Cardiac muscle cell (in vitro differentiated cells and primary cell): ENCODE measurements around the gene LCTL. TPM values are rescaled to one million over a fixed set of nuclear protein-coding genes. Genes with fewer than 3 reads are reported as not detected.
"Not testable (repeated sequence)": the region's sequence is repeated elsewhere in the genome, so short reads cannot be mapped to it uniquely, and the experiment has no call there.

Source experiments
- DNase-seq, 2 donors: peaks; one replicate each; pipeline versions ENCODE4 v3.0.0 to v3.0.0-alpha.2; 2010 to 2017; ENCODE audit warnings: low read depth in 1 of 2, low spot score in 1 of 2
- H3K27ac ChIP-seq: fragments of 200-600 bp; sonication (generic); 2 replicates; pipeline ENCODE4 v1.5.1; 2016
- H3K27me3 ChIP-seq: fragments of 200-600 bp; sonication (generic); 2 replicates; pipeline ENCODE4 v1.6.0; 2016; ENCODE audit warnings: control low read depth
- H3K36me3 ChIP-seq: fragments of 200-600 bp; sonication (generic); 2 replicates; pipeline ENCODE4 v1.5.1; 2016; ENCODE audit warnings: control low read depth
- H3K4me1 ChIP-seq: fragments of 200-600 bp; sonication (generic); 2 replicates; pipeline ENCODE4 v1.8.1; 2017; ENCODE audit warnings: low read depth, mild to moderate bottlenecking, mixed run types
- H3K4me3 ChIP-seq: fragments of 200-600 bp; sonication (generic); 2 replicates; pipeline ENCODE4 v1.5.1; 2016; ENCODE audit warnings: mild to moderate bottlenecking
- H3K9me3 ChIP-seq: fragments of 200-600 bp; sonication (generic); 2 replicates; pipeline ENCODE4 v1.5.1; 2017; ENCODE audit warnings: low read depth, mild to moderate bottlenecking, control low read depth
- polyA plus RNA-seq: library from polyadenylated mRNA; unstranded; fragments of >200 nt; fragmentation: Nextera tagmentation; extraction: Ambion mirVana; gene quantifications from 2 replicates; pipeline ENCODE4 v1.2.1, GENCODE V29; 2016
- total RNA-seq: library from RNA; depleted of rRNA; stranded (reverse); fragments of >200 nt; gene quantifications from 2 replicates; pipeline ENCODE4 v1.2.3, GENCODE V29; 2016
- TF ChIP-seq, protein P1 (sequence below): IDR thresholded peaks from 2 replicates; pipeline ENCODE4 v1.5.1; 2012; ENCODE audit warnings: low read depth, mild to moderate bottlenecking, low read length

Gene LCTL
- total and polyA plus RNA-seq, 2 experiments from 2014 or later: 0.20 to 0.27 TPM

DNA sequence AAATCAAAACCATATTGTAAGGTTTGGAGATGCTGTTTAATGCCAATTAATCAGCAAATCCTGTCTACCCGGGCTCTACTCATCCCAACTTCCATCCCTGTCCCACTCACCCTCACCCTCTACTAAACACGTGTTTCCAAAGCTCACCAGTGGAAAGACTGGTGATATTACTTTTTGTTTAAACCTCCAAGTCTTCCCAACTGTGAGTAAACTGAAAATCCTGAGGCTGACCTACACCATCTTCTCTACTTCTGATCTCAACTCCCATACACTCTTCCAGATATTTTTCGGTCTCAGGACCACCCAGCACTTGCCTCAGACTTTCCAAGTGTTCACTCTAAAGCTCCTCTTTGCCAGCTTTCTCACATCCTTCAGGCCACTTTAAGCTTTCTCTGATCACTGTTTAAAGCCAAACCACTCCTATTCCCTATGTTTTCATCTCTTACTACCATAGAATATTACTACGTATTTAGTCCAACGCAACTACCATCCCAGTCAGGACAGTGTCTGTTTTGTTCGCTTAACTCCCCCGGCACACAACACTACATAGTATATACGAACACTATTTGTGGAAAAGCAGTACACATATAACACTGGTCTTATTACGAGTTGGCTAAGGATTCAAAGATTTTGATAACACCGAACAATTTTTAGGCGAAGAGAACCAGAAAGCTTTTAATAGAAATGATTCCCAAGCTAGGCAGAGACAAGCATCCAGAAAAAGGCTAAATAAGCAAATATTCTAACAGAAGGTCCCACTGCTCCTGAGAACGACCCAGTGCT is 61.8 kb downstream of the LCTL start:
- H3K36me3 ChIP-seq: peaks cover 43% of the 10 kb centered on the region
- TF ChIP-seq, protein P1, sequence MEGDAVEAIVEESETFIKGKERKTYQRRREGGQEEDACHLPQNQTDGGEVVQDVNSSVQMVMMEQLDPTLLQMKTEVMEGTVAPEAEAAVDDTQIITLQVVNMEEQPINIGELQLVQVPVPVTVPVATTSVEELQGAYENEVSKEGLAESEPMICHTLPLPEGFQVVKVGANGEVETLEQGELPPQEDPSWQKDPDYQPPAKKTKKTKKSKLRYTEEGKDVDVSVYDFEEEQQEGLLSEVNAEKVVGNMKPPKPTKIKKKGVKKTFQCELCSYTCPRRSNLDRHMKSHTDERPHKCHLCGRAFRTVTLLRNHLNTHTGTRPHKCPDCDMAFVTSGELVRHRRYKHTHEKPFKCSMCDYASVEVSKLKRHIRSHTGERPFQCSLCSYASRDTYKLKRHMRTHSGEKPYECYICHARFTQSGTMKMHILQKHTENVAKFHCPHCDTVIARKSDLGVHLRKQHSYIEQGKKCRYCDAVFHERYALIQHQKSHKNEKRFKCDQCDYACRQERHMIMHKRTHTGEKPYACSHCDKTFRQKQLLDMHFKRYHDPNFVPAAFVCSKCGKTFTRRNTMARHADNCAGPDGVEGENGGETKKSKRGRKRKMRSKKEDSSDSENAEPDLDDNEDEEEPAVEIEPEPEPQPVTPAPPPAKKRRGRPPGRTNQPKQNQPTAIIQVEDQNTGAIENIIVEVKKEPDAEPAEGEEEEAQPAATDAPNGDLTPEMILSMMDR: no peak

DNA sequence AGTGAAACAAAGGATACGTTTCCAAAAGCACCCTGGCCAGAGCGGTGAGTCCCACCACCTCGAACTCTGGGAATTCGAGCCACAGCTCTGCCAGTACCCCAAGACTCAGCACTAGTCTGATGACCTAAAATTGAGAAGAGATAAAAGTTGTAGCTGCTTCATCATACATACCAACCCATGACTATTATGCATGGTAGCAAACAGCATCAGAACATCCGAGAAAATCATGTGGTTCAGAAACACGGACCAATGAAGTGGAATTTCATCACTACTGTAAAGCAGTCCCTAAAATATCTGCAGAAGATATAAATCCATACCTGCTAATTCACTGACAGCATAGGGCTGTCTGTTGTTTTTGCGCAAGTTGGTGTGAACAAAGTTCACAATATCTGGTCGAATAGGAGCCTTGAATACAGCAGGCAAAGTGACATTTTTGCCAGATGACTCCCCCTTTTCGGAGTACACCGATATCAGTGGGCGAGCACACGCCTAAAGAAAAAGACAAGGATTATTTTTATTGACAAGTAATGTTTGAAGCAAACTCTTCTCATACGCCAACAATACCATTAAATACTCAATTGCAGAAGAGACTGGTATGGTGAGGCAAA is 62.7 kb downstream of the LCTL start:
- Histone ChIP-seq H3K4me1 (peaks cover 13% of the 10 kb centered on the region), H3K4me3 (peak overlapping the region; percentile 93), H3K36me3 (peaks cover 51% of the 10 kb centered on the region), H3K27ac (peak overlapping the region; percentile 21)
- H3K27me3 ChIP-seq, DNase-seq, H3K9me3 ChIP-seq: not testable (repeated sequence)

More for the DNA sequence above, 61.8 kb downstream of the LCTL start:
- no peak for DNase-seq
- Histone ChIP-seq H3K9me3 (no peaks in the 10 kb centered on the region), H3K27me3 (no peaks in the 10 kb centered on the region), H3K4me1 (peaks cover 12% of the 10 kb centered on the region), H3K4me3 (peak overlapping the region; percentile 93), H3K27ac (peak overlapping the region; percentile 95)

DNA sequence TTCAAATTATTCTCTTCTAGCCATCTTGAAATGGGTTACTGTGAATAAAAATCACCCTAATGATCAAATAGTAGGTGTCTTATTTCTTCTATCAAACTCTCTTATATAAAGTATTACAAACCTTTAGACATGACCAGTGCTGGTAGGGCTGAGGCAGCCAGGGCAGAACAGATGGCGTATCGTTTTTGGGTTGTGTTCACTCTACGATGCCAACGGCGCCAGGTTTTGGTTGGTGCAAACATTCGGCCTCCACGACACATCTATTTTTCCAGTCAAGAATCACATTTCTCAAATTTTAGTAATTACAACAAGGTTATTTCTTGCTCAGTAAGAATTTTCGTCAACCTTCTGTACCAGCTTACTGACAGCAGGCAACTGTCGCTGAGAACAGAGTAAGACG is 63.3 kb downstream of the LCTL start:
- Histone ChIP-seq H3K4me1 (peaks cover 15% of the 10 kb centered on the region), H3K36me3 (peaks cover 53% of the 10 kb centered on the region), H3K27ac (peak overlapping the region; percentile 21), H3K4me3 (peak overlapping the region; percentile 93), H3K27me3 (no peaks in the 10 kb centered on the region), H3K9me3 (no peaks in the 10 kb centered on the region)
- TF ChIP-seq, protein P1: no peak
- DNase-seq: no peak

DNA sequence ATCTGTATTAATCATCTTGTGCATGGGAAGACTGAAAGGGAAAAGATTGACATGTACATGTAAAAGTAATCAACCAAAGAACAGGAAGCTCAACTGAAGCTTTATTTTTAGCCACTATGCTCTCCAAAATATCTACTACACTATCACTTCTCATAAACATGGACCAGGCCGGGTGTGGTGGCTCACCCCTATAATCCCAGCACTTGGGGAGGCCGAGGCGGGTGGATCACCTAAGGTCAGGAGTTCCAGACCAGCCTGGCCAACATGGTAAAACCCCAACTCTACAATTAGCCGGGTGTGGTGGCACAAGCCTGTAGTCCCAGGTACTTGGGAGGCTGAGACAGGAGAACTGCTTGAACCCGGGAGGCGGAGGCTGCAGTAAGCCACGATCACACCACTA is 65.5 kb downstream of the LCTL start:
- Histone ChIP-seq H3K36me3 (peaks cover 53% of the 10 kb centered on the region), H3K27ac (peak overlapping the region; percentile 37), H3K4me1 (peaks cover 17% of the 10 kb centered on the region)
- H3K9me3 ChIP-seq, H3K4me3 ChIP-seq, H3K27me3 ChIP-seq, DNase-seq: not testable (repeated sequence)

DNA sequence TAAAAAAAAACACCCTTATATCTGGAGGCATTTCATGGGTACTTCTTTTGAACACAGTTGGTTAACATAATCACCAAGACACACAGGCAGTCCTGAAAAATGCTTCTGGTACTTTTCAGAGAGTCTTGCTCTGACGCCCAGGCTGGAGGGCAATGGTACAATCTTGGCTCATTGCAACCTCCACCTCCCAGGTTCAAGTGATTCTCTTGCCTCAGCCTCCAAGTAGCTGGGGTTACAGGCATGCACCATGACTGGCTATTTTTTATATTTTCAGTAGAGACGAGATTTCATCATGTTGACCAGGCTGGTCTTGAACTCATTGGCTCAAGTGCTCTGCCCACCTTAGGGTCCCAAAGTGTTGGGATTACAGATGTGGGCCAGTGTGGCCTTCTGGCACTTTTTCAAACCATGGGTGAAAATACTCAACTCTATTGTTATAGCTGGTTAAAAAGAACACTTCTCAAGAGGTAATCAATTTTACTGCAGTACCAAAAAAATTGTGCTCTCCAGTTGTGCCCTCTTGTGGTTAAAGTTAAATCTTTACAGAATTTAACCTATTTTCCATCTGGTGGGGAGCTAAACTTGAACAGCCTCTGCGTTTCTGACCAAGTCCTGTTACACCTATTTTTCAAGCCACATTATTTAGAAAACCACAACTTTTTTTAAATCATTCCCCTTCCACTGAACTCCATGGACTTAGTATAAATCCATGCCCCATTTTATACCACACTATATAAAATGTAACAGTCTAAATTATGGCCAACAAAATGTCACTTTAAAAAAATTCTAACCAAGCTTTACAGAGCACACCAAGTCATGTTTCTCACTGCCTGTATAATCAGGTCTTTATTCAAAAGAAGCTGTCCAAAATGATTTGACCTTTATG is 67.1 kb downstream of the LCTL start:
- Histone ChIP-seq H3K36me3 (peaks cover 63% of the 10 kb centered on the region), H3K4me3 (no peak overlapping the region), H3K4me1 (peaks cover 16% of the 10 kb centered on the region), H3K9me3 (no peaks in the 10 kb centered on the region), H3K27me3 (no peaks in the 10 kb centered on the region), H3K27ac (peak overlapping the region; percentile 92)
- TF ChIP-seq, protein P1: peak; percentile 37
- DNase-seq: peak; percentile 22 to 59

Other genes starting within 250 kb of the LCTL start
- gene TIPIN, start 209.3 kb downstream of the LCTL start, total RNA-seq: 14.7 and 15.0 TPM in 2 replicates
- gene TIPIN, start 209.3 kb downstream of the LCTL start, polyA plus RNA-seq: 17.1 and 23.6 TPM in 2 replicates
- 62.7 and 70.7 TPM in 2 replicates for gene MAP2K1, start 179.1 kb downstream of the LCTL start, total RNA-seq
- 96.5 and 97.0 TPM in 2 replicates for gene MAP2K1, start 179.1 kb downstream of the LCTL start, polyA plus RNA-seq
- 59.5 and 72.1 TPM in 2 replicates for gene SNAPC5, start 68.2 kb downstream of the LCTL start, total RNA-seq
- 57.4 and 59.5 TPM in 2 replicates for gene SNAPC5, start 68.2 kb downstream of the LCTL start, polyA plus RNA-seq
- 3,878 and 4,535 TPM in 2 replicates for gene RPL4, start 61.1 kb downstream of the LCTL start, total RNA-seq
- gene RPL4, start 61.1 kb downstream of the LCTL start, polyA plus RNA-seq: 833 and 906 TPM in 2 replicates
- 7.5 and 9.5 TPM in 2 replicates for gene ZWILCH, start 60.7 kb downstream of the LCTL start, total RNA-seq
- gene ZWILCH, start 60.7 kb downstream of the LCTL start, polyA plus RNA-seq: 15.7 and 22.0 TPM in 2 replicates
- 232 and 274 TPM in 2 replicates for gene SMAD6, start 136.2 kb upstream of the LCTL start, total RNA-seq
- 106 and 155 TPM in 2 replicates for gene SMAD6, start 136.2 kb upstream of the LCTL start, polyA plus RNA-seq